ENCODE data around the gene RAB33B.
"Not testable (repeated sequence)": the region's sequence is repeated elsewhere in the genome, so short reads cannot be mapped to it uniquely, and the experiment has no call there.

Gene RAB33B

GRCh38 chr4:139464512-139464911 lies 10.6 kb downstream of the RAB33B start:
- not testable (repeated sequence) for DNase-seq (ENCODE audit: low read depth in 2 of 2)

- DNase-seq (ENCODE audit: low read depth in 2 of 2): no peak
Observed at GRCh38 chr4:139465922-139466321, 12.0 kb downstream of the RAB33B start.

GRCh38 chr4:139468756-139469155 lies 14.8 kb downstream of the RAB33B start:
- DNase-seq (ENCODE audit: low read depth in 2 of 2): not testable (repeated sequence)

GRCh38 chr4:139469216-139469615 lies 15.3 kb downstream of the RAB33B start:
- no peak for DNase-seq (ENCODE audit: low read depth in 2 of 2)

- no peak for DNase-seq (ENCODE audit: low read depth in 2 of 2)
Observed at GRCh38 chr4:139469869-139470268, 15.9 kb downstream of the RAB33B start.

- DNase-seq (ENCODE audit: low read depth in 2 of 2): no peak
Observed at GRCh38 chr4:139470295-139470694, 16.4 kb downstream of the RAB33B start.

GRCh38 chr4:139470997-139471665 lies 17.2 kb downstream of the RAB33B start:
- no peak for DNase-seq (ENCODE audit: low read depth in 2 of 2)

GRCh38 chr4:139472852-139473251 lies 18.9 kb downstream of the RAB33B start:
- no peak for DNase-seq (ENCODE audit: low read depth in 2 of 2)

- DNase-seq (ENCODE audit: low read depth in 2 of 2): no peak
Observed at GRCh38 chr4:139476363-139476762, 22.4 kb downstream of the RAB33B start.

- no peak for DNase-seq (ENCODE audit: low read depth in 2 of 2)
Observed at GRCh38 chr4:139481465-139481864, 27.5 kb downstream of the RAB33B start.

- DNase-seq (ENCODE audit: low read depth in 2 of 2): no peak
Observed at GRCh38 chr4:139483000-139483399, 29.1 kb downstream of the RAB33B start.

GRCh38 chr4:139484783-139485311 lies 30.9 kb downstream of the RAB33B start:
- no peak for DNase-seq (ENCODE audit: low read depth in 2 of 2)

- DNase-seq (ENCODE audit: low read depth in 2 of 2): no peak
Observed at GRCh38 chr4:139488442-139488841, 34.5 kb downstream of the RAB33B start.

- no peak for DNase-seq (ENCODE audit: low read depth in 2 of 2)
Observed at GRCh38 chr4:139489638-139490037, 35.7 kb downstream of the RAB33B start.

GRCh38 chr4:139492429-139492828 lies 38.5 kb downstream of the RAB33B start:
- no peak for DNase-seq (ENCODE audit: low read depth in 2 of 2)

- no peak for DNase-seq (ENCODE audit: low read depth in 2 of 2)
Observed at GRCh38 chr4:139493176-139493575, 39.3 kb downstream of the RAB33B start.

GRCh38 chr4:139499186-139499585 lies 45.3 kb downstream of the RAB33B start:
- DNase-seq (ENCODE audit: low read depth in 2 of 2): no peak

- no peak for DNase-seq (ENCODE audit: low read depth in 2 of 2)
Observed at GRCh38 chr4:139501117-139501516, 47.2 kb downstream of the RAB33B start.

- no peak for DNase-seq (ENCODE audit: low read depth in 2 of 2)
Observed at GRCh38 chr4:139501527-139501926, 47.6 kb downstream of the RAB33B start.

GRCh38 chr4:139501927-139502899 lies 48.3 kb downstream of the RAB33B start:
- DNase-seq (ENCODE audit: low read depth in 2 of 2): no peak

- no peak for DNase-seq (ENCODE audit: low read depth in 2 of 2)
Observed at GRCh38 chr4:139503622-139504166, 49.8 kb downstream of the RAB33B start.

- no peak for DNase-seq (ENCODE audit: low read depth in 2 of 2)
Observed at GRCh38 chr4:139506774-139507173, 52.9 kb downstream of the RAB33B start.

Measured in stimulated activated CD4-positive, alpha-beta T cell treated with anti-CD3 and anti-CD28 coated beads, Interleukin-1b, Interleukin-23, amount 100 ng/mL, for 4 hours (primary cell).